Suprapubic skin (tissue), 4 donors: ENCODE results near the gene PNPLA8. TPM values are rescaled to one million over a fixed set of nuclear protein-coding genes. Genes with fewer than 3 reads are reported as not detected.

Experiments used
- DNase-seq, 2 donors: peaks; one replicate each; pipeline ENCODE4 v3.0.0-alpha.2; 2019; ENCODE audit warnings: low spot score in 2 of 2
- H3K27ac ChIP-seq: fragments of 200-600 bp; sonication (generic); one replicate; pipeline ENCODE4 v1.5.1; 2019
- H3K27me3 ChIP-seq: fragments of 200-600 bp; sonication (generic); one replicate; pipeline ENCODE4 v1.5.1; 2019
- H3K36me3 ChIP-seq: fragments of 200-600 bp; sonication (generic); one replicate; pipeline ENCODE4 v1.5.1; 2019
- H3K4me1 ChIP-seq: fragments of 200-600 bp; sonication (generic); one replicate; pipeline ENCODE4 v1.5.1; 2019
- H3K4me3 ChIP-seq: fragments of 200-600 bp; sonication (generic); one replicate; pipeline ENCODE4 v1.5.1; 2019; ENCODE audit warnings: mild to moderate bottlenecking
- H3K9me3 ChIP-seq: fragments of 200-600 bp; sonication (generic); one replicate; pipeline ENCODE4 v1.5.1; 2019
- CTCF ChIP-seq, 2 donors: fragments of 200-600 bp in 1 of 2; fragments of 450-650 bp in 1 of 2; sonication (generic) in 1 of 2; IDR thresholded peaks; one replicate each; pipeline ENCODE4 v1.5.1; 2016 to 2019; ENCODE audit warnings: antibody characterized with exemption in 2 of 2, mild to moderate bottlenecking in 1 of 2, moderate library complexity in 1 of 2
- EP300 ChIP-seq: sonication (generic); formaldehyde crosslinking; IDR thresholded peaks from one replicate; pipeline ENCODE4 v1.6.1; 2017; ENCODE audit warnings: antibody characterized with exemption
- POLR2A ChIP-seq, 2 donors: fragments of 450-650 bp; IDR thresholded peaks; one replicate each; pipeline ENCODE4 v1.6.1; 2017; ENCODE audit warnings: antibody characterized with exemption in 2 of 2, mild to moderate bottlenecking in 2 of 2, moderate library complexity in 2 of 2
- POLR2AphosphoS5 ChIP-seq, 3 donors: sonication (generic); formaldehyde crosslinking; IDR thresholded peaks; one replicate each; pipeline ENCODE4 v1.6.1; 2017; ENCODE audit warnings: antibody characterized with exemption in 3 of 3
- WGBS: methylation state at CpG from one replicate; pipeline ENCODE4 v1.1.5; 2018; 5-methylcytosine and 5-hydroxymethylcytosine counted together
- total RNA-seq, 4 donors: library from RNA; depleted of rRNA; stranded (reverse); fragments of >200 nt; gene quantifications; one replicate each; pipeline ENCODE4 v1.1.0, GENCODE V29; 2016

Gene PNPLA8
- total RNA-seq, 4 donors from 2014 or later: 28.1 to 49.8 (median 41.5) TPM

- Histone ChIP-seq H3K9me3 (no peaks in the 10 kb centered on the region), H3K36me3 (no peaks in the 10 kb centered on the region), H3K4me3 (no peak overlapping the region), H3K27me3 (peaks cover 25% of the 10 kb centered on the region), H3K4me1 (peaks cover 8% of the 10 kb centered on the region), H3K27ac (no peak overlapping the region)
- WGBS: 88% methylated on average over 1 of the region's 1 CpG
- DNase-seq: no peak
- TF ChIP-seq POLR2A (IDR thresholded peaks at IDR 0.05) (no peak), CTCF (IDR thresholded peaks at IDR 0.05) (no peak), EP300 (no peak), POLR2AphosphoS5 (IDR thresholded peaks at IDR 0.05) (no peak)
These were observed 75.8 kb downstream of the PNPLA8 start for GRCh38 chr7:108450160-108450559.

- H3K27ac ChIP-seq: no peak overlapping the region
These were observed 76.4 kb downstream of the PNPLA8 start for GRCh38 chr7:108449521-108449920.

GRCh38 chr7:108448584-108449505 is 77.1 kb downstream of the PNPLA8 start:
- DNase-seq: no peak
- Histone ChIP-seq H3K4me3 (no peak overlapping the region), H3K27me3 (peaks cover 12% of the 10 kb centered on the region), H3K27ac (no peak overlapping the region), H3K9me3 (no peaks in the 10 kb centered on the region), H3K36me3 (no peaks in the 10 kb centered on the region), H3K4me1 (no peaks in the 10 kb centered on the region)
- 67% methylated on average over 11 of the region's 11 CpGs for WGBS
- TF ChIP-seq CTCF (IDR thresholded peaks at IDR 0.05) (no peak), POLR2A (IDR thresholded peaks at IDR 0.05) (no peak), EP300 (no peak), POLR2AphosphoS5 (IDR thresholded peaks at IDR 0.05) (no peak)

More at GRCh38 chr7:108449521-108449920, 76.4 kb downstream of the PNPLA8 start:
- H3K9me3 ChIP-seq: no peaks in the 10 kb centered on the region
- no peaks in the 10 kb centered on the region for H3K36me3 ChIP-seq
- H3K4me1 ChIP-seq: peaks cover 2% of the 10 kb centered on the region
- no peak for DNase-seq
- TF ChIP-seq POLR2A (IDR thresholded peaks at IDR 0.05): no peak
- TF ChIP-seq CTCF (IDR thresholded peaks at IDR 0.05): no peak
- TF ChIP-seq EP300: no peak
- no peak for TF ChIP-seq POLR2AphosphoS5 (IDR thresholded peaks at IDR 0.05)
- H3K4me3 ChIP-seq: no peak overlapping the region
- H3K27me3 ChIP-seq: peaks cover 19% of the 10 kb centered on the region

GRCh38 chr7:108442039-108442568 is 83.8 kb downstream of the PNPLA8 start:
- no peak overlapping the region for H3K4me3 ChIP-seq
- no peak overlapping the region for H3K27ac ChIP-seq
- 65% methylated on average over 5 of the region's 5 CpGs for whole genome bisulfite sequencing
- no peak for DNase-seq
- no peaks in the 10 kb centered on the region for H3K4me1 ChIP-seq
- no peaks in the 10 kb centered on the region for H3K27me3 ChIP-seq
- H3K9me3 ChIP-seq: no peaks in the 10 kb centered on the region
- TF ChIP-seq POLR2AphosphoS5 (IDR thresholded peaks at IDR 0.05) (no peak), POLR2A (IDR thresholded peaks at IDR 0.05) (no peak), CTCF (IDR thresholded peaks at IDR 0.05) (no peak), EP300 (no peak)
- no peaks in the 10 kb centered on the region for H3K36me3 ChIP-seq

GRCh38 chr7:108441392-108441955 is 84.5 kb downstream of the PNPLA8 start:
- no peaks in the 10 kb centered on the region for H3K9me3 ChIP-seq
- DNase-seq: no peak
- no peaks in the 10 kb centered on the region for H3K4me1 ChIP-seq
- H3K4me3 ChIP-seq: no peak overlapping the region
- no peak overlapping the region for H3K27ac ChIP-seq
- H3K36me3 ChIP-seq: no peaks in the 10 kb centered on the region
- H3K27me3 ChIP-seq: no peaks in the 10 kb centered on the region
- 77% methylated on average over 4 of the region's 4 CpGs for whole genome bisulfite sequencing
- TF ChIP-seq CTCF (IDR thresholded peaks at IDR 0.05) (no peak), POLR2A (IDR thresholded peaks at IDR 0.05) (no peak), POLR2AphosphoS5 (IDR thresholded peaks at IDR 0.05) (no peak), EP300 (no peak)
